Parathyroid adenoma (tissue), 2 donors: Measurements from ENCODE around the gene THBS2.

ENCODE experiments used
- H2AFZ ChIP-seq: fragments of 300-600 bp; sonication (generic); one replicate; pipeline ENCODE4 v1.7.0; 2017; ENCODE audit warnings: antibody characterized with exemption, mild to moderate bottlenecking
- H3K27ac ChIP-seq: fragments of 300-600 bp; sonication (generic); one replicate; pipeline ENCODE4 v1.7.0; 2017
- H3K27me3 ChIP-seq: fragments of 300-600 bp; sonication (generic); one replicate; pipeline ENCODE4 v1.7.0; 2017; ENCODE audit warnings: low read length; ENCODE audit not compliant: control insufficient read depth, insufficient read depth
- H3K36me3 ChIP-seq: fragments of 300-600 bp; sonication (generic); one replicate; pipeline ENCODE4 v1.7.0; 2017; ENCODE audit warnings: low read length; ENCODE audit not compliant: control insufficient read depth, insufficient read depth
- H3K4me1 ChIP-seq: fragments of 300-600 bp; sonication (generic); one replicate; pipeline ENCODE4 v1.7.0; 2017; ENCODE audit warnings: control low read depth
- H3K4me2 ChIP-seq: fragments of 300-600 bp; sonication (generic); one replicate; pipeline ENCODE4 v1.7.0; 2017; ENCODE audit warnings: low read length
- H3K4me3 ChIP-seq: fragments of 300-600 bp; sonication (generic); one replicate; pipeline ENCODE4 v1.7.0; 2017; ENCODE audit warnings: low read depth, low read length
- H3K79me2 ChIP-seq: fragments of 300-600 bp; sonication (generic); one replicate; pipeline ENCODE4 v1.7.0; 2017; ENCODE audit warnings: control low read depth
- H3K9ac ChIP-seq: fragments of 300-600 bp; sonication (generic); one replicate; pipeline ENCODE4 v1.7.0; 2017; ENCODE audit warnings: mild to moderate bottlenecking
- H3K9me3 ChIP-seq: fragments of 300-600 bp; sonication (generic); one replicate; pipeline ENCODE4 v1.7.0; 2017; ENCODE audit warnings: low read length; ENCODE audit not compliant: control insufficient read depth
- TF ChIP-seq, protein P1 (sequence below): fragments of 300-600 bp; sonication (generic); IDR thresholded peaks from one replicate; pipeline ENCODE4 v1.7.0; 2017; ENCODE audit warnings: antibody characterized with exemption, mild to moderate bottlenecking
- donor health status: primary hyperparathyroidism.

THBS2 gene

DNA sequence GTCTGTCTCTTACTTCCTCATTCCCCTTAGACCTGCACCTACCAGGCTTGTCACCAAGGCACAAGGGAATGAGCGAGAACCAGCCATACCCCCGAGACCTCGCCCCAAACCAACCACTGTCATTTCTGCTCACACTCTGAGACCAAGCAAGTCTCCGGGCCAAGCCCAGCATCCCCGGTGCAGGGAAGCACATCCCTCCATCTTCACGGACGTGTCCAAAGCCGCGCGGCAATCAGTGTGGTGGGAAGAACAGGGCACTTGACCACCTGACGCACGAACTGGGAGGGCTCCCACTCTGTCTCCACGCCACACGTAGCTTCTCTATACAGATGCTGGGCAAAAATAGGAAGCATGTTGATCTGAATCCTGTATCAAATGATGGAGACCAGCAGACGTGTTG is 28.4 kb upstream of the THBS2 start:
- Histone ChIP-seq H3K4me2 (no peak overlapping the region), H3K9me3 (no peaks in the 10 kb centered on the region), H3K79me2 (no peaks in the 10 kb centered on the region), H3K4me1 (no peaks in the 10 kb centered on the region), H2AFZ (no peak overlapping the region), H3K36me3 (no peaks in the 10 kb centered on the region), H3K9ac (no peak overlapping the region), H3K4me3 (no peak overlapping the region), H3K27ac (no peak overlapping the region), H3K27me3 (no peaks in the 10 kb centered on the region)
- TF ChIP-seq, protein P1, sequence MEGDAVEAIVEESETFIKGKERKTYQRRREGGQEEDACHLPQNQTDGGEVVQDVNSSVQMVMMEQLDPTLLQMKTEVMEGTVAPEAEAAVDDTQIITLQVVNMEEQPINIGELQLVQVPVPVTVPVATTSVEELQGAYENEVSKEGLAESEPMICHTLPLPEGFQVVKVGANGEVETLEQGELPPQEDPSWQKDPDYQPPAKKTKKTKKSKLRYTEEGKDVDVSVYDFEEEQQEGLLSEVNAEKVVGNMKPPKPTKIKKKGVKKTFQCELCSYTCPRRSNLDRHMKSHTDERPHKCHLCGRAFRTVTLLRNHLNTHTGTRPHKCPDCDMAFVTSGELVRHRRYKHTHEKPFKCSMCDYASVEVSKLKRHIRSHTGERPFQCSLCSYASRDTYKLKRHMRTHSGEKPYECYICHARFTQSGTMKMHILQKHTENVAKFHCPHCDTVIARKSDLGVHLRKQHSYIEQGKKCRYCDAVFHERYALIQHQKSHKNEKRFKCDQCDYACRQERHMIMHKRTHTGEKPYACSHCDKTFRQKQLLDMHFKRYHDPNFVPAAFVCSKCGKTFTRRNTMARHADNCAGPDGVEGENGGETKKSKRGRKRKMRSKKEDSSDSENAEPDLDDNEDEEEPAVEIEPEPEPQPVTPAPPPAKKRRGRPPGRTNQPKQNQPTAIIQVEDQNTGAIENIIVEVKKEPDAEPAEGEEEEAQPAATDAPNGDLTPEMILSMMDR: no peak

DNA sequence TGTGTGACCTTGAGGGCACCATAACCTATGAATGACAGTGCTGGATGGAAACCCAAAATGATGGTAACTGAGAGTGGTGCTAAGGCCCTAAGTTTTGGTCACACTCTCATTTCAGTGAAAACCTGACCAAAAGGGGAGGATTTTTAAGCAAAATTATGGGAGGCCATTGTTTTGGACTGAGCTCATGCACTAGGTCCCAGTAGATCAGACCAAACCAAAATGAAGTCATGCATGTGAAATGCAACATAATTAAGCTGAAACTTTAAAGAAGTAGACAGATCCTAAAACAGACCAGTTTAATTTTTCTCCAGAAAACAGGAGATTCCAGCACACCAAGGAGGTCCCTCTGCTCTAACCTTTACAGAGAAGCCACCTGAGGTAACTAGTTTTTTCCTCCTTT is 24.0 kb upstream of the THBS2 start:
- Histone ChIP-seq H3K4me2 (no peak overlapping the region), H2AFZ (no peak overlapping the region), H3K9me3 (no peaks in the 10 kb centered on the region), H3K9ac (no peak overlapping the region), H3K27ac (no peak overlapping the region), H3K36me3 (no peaks in the 10 kb centered on the region), H3K27me3 (no peaks in the 10 kb centered on the region), H3K4me1 (no peaks in the 10 kb centered on the region), H3K4me3 (no peak overlapping the region), H3K79me2 (no peaks in the 10 kb centered on the region)
- TF ChIP-seq, protein P1: no peak

DNA sequence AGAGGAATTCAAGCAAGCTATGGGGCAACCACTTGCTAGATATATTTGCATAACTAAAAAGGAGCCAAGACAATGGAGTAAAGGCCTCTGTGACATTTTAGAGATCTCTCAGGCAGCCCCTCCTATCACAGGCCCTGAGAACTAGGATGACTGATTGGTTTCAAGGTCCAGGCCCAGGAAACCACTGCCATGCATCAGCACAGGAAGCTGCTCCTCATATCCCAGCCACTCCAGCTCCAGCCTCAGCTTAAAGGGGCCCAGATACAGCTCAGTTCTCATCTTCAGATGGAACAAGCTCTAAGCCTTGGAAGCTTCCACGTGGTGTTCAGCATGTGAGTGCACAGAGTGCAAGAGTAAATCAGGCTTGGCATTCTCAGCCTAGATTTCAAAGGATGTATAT is 21.1 kb upstream of the THBS2 start:
- no peak overlapping the region for H3K9ac ChIP-seq
- no peak overlapping the region for H3K27ac ChIP-seq
- no peak overlapping the region for H2AFZ ChIP-seq
- H3K4me1 ChIP-seq: no peaks in the 10 kb centered on the region
- no peaks in the 10 kb centered on the region for H3K9me3 ChIP-seq
- TF ChIP-seq, protein P1: no peak
- no peak overlapping the region for H3K4me3 ChIP-seq
- no peaks in the 10 kb centered on the region for H3K36me3 ChIP-seq
- no peak overlapping the region for H3K4me2 ChIP-seq
- no peaks in the 10 kb centered on the region for H3K27me3 ChIP-seq
- H3K79me2 ChIP-seq: no peaks in the 10 kb centered on the region

DNA sequence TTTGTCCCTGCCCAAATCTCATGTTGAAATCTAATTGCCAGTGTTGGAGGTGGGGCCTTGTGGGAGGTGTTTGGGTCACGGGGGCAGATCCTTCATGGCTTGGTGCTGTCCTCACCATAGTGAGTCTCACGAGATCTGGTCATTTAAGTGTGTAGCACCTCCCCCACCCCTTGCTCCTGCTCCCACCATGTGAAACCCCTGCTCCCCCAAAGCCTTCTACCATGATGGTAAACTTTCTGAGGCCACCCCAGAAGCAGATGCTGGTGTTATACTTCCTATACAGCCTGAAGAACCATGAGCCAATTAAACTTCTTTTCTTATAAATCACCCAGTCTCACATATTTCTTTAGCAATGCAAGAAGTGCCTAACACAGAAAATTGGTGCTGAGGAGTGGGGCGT is 19.9 kb upstream of the THBS2 start:
- TF ChIP-seq, protein P1: no peak
- Histone ChIP-seq H3K4me2 (no peak overlapping the region), H3K9me3 (no peaks in the 10 kb centered on the region)

DNA sequence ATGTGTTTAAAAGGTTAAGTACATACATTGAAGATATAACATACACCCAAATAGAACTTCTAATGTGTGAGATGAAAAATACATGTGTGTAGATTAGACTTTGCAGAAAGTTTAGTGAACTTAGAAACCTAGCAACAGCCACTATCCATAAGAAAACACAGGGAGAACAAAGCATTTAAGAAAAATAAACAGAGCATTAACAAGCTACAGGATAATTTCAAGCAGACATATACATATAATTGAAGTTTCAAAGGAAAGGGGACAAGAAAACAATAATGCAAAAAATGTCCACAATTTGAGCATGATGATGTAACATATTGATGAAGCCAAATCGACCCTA is 18.2 kb upstream of the THBS2 start:
- Histone ChIP-seq H3K9ac (no peak overlapping the region), H3K4me2 (no peak overlapping the region), H3K9me3 (no peaks in the 10 kb centered on the region), H3K4me3 (no peak overlapping the region), H3K79me2 (no peaks in the 10 kb centered on the region), H2AFZ (no peak overlapping the region), H3K4me1 (no peaks in the 10 kb centered on the region), H3K27ac (no peak overlapping the region), H3K27me3 (no peaks in the 10 kb centered on the region), H3K36me3 (no peaks in the 10 kb centered on the region)
- TF ChIP-seq, protein P1: no peak

More for the DNA sequence above, 19.9 kb upstream of the THBS2 start:
- H3K36me3 ChIP-seq: no peaks in the 10 kb centered on the region
- no peaks in the 10 kb centered on the region for H3K79me2 ChIP-seq
- H2AFZ ChIP-seq: no peak overlapping the region
- H3K4me1 ChIP-seq: no peaks in the 10 kb centered on the region
- H3K27me3 ChIP-seq: no peaks in the 10 kb centered on the region
- no peak overlapping the region for H3K27ac ChIP-seq
- no peak overlapping the region for H3K4me3 ChIP-seq
- no peak overlapping the region for H3K9ac ChIP-seq
